GM12873 (cell line): ENCODE results near the gene MPPED1.

Experiments used
- TF ChIP-seq, protein P1 (sequence below): IDR thresholded peaks from 2 replicates; pipeline ENCODE4 v1.5.1; 2012; ENCODE audit warnings: low read depth, mild to moderate bottlenecking, moderate library complexity, low read length, control low read depth; ENCODE audit not compliant: insufficient read depth; ENCODE audit errors: missing control alignments

MPPED1 gene

DNA sequence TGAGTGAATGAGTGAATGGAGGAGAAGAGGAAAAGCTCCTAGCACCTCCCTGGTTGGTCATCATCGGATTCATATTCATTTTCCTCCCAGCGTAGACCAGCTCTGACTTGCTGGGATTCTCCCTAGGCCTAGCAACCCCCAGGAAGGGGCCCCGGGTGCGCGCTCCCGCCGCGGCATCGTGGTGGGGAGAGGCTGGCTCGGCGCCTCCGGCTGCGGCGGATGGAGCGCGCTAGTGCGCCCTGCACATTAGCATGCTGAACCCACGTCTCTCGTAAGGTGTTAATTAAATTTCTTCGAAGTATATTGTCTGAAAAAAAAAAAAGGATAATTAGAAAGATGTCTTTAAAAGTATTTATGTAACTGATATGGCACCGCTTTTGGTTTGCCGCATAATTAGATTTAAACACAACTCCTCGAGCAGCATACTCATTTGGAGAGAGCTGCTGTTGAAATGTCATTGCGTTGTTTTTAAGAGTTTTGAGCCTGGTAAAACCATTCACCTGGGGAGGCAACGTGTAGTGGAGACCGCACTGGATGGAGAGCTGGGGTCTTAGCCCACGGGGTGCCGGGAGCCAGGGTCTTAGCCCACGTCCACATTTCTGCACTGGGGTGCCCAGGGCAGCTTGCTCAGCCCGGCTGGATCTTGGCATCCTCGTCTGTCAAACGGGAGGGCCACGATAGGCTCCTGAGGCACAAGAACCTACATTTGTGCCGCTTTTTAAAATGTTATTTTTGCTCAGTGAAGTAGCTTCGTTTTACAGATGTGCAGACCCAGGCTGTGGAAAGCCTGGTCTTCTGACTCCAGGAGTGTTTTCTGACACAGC lies 21.8 kb downstream of the MPPED1 start:
- TF ChIP-seq, protein P1, sequence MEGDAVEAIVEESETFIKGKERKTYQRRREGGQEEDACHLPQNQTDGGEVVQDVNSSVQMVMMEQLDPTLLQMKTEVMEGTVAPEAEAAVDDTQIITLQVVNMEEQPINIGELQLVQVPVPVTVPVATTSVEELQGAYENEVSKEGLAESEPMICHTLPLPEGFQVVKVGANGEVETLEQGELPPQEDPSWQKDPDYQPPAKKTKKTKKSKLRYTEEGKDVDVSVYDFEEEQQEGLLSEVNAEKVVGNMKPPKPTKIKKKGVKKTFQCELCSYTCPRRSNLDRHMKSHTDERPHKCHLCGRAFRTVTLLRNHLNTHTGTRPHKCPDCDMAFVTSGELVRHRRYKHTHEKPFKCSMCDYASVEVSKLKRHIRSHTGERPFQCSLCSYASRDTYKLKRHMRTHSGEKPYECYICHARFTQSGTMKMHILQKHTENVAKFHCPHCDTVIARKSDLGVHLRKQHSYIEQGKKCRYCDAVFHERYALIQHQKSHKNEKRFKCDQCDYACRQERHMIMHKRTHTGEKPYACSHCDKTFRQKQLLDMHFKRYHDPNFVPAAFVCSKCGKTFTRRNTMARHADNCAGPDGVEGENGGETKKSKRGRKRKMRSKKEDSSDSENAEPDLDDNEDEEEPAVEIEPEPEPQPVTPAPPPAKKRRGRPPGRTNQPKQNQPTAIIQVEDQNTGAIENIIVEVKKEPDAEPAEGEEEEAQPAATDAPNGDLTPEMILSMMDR: no peak

DNA sequence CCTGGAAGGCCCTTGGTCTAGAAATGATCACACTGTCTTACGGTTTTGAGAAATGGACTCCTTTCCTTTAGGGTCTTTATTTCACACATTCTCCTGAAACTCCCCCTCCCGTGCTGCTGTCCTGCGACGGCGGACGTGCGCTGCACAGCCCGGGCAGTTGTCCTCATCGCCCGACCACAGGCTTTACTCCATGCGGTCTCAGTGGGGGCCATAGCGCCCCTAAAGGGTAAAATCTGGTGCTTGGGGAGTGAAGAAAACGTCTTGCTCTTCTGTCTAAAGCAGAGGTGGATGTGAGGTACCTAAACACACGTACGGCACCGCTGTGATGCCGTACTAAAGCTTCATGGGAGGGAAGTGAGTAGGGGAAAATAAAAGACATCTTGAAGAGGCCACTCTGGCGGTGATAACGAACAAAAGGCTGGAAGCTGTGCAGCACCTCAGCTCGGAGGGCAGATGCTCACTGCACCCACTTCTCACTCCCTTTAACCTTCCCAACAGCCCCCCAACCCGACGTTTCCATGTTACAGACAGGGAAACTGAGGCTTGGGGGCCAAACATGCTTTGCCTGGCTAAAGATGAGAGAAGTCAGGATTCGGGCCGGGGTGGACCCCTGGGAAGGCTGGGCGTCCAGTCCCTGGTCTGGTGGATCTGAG lies 22.6 kb downstream of the MPPED1 start:
- TF ChIP-seq, protein P1: no peak

DNA sequence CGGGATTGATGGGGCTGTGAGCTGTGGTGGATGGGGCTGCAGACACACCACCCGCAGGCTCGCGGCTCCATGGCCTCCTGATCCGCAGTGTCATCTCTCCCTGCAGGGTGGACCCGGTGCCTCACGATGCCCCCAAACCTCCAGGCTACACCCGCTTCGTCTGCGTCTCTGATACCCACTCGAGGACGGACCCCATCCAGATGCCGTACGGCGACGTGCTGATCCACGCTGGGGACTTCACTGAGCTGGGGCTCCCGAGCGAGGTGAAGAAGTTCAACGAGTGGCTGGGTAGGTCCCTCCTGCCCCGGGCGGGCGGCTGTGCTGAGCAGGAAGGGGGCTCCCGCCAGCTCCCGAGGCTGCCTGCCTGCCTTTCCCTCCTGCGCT lies 23.1 kb downstream of the MPPED1 start:
- TF ChIP-seq, protein P1: no peak

DNA sequence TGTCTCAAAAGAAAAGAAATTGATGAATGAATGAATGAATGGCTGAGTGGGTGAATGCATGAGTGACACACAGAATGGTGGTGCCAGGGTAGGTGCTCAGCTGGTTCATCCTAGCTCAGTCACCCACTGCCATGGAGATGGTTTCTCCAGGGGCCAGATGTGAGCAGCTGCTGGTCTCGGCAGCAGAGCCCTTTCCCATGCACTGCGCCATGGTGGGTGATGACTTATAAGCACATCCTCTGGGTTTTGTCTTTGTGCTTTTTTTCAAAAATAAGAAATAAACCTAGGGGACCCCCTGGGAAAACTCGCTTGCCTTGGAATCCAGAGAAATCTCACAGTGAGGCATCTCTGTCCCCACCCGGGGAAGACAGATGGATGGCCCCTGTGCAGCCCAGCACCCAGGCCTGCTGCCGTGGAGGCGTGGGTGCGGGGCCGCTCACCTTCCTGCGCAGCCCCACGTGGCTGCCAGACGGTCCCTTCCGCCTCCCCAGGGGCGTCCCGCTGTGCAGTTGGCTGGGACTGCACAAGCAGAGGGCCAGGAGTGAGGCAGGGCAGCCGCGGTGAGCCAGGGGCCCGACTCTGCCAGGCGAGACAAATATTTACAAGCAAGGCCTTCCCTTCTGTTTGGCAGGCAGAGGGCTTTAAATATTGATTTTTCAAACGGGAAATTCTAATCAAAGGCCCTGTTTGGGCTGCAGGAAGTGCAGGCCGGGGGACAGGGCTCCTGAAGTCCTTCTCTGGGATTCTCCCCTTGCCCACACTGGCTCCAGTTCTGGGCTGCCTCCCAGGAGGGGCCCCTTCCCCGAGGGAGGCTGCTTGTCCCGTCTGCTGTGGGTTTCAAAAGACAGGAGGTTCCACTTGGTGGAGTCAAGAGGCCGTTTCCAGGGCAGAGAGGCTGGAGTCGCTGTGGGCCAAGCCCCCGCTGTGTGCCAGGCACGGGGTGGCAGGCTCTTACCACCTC lies 24.3 kb downstream of the MPPED1 start:
- TF ChIP-seq, protein P1: no peak

DNA sequence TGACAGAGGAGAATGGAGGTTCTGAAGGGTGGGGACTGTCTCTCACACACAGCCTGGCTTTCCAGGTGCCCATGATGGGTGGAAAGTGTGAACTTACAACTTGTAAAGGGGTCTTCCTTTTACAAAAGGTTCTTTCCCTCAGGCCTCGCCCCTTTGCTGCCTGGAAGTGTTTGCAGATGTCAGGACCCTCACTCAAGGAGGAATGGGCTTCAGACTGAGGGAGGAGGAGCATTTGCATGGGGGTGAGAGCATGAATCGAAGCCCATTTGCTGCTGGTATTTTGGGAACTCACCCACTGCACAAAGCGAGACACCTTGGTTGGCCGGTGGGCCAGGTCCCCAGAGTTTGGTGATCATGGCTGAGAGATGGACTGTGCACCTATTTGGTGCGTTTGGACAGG lies 25.1 kb downstream of the MPPED1 start:
- TF ChIP-seq, protein P1: no peak

DNA sequence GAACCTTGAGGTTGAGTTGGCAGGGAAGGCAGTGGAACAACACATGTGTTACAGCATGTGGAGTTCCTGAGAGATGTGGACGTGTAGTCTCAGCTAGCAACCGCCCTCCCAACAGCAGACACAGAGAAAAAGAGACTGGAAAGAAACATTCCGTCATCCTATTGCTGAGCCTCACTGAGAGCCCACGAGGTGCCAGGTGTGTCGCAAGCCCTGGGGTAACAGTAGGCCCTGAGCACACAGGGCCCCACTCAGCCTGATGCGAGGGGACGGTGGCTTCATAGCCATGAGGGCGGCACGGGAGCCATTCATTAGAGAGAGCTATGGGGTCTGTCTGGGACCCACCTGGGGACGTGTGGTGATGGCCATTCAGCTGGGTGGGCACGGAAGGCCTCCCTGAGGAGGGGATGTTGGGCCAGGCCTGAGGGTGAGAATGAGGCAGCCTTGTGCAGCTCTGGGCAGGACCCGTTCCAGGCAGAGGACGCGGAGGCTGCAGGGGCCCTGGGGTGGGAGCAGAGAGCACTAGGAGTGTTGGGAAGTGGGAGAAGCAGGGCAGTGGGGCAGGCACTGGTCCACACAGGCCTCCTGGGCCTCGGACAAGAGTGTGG lies 26.2 kb downstream of the MPPED1 start:
- TF ChIP-seq, protein P1: no peak
